Measurements from ENCODE around the gene HDAC8. TPM values are rescaled to one million over a fixed set of nuclear protein-coding genes. Genes with fewer than 3 reads are reported as not detected.

The HDAC8 gene
- total RNA-seq: 17.2 and 23.5 TPM in 2 replicates

GRCh38 chrX:72572248-72573157, at the start of gene HDAC8:
TSS of gene HDAC8 (minus strand) at chrX:72572843. CDS start at chrX:72572761, 82 bp downstream.

GRCh38 chrX:72305286-72306084, 267.2 kb downstream of the HDAC8 start, which contains the start of gene CITED1:
TSS of gene CITED1 (minus strand) at chrX:72305914. CDS start at chrX:72302869, 3,045 bp downstream.

Other genes starting within 250 kb of the HDAC8 start
- 5.3 and 6.5 TPM in 2 replicates for gene PHKA1, start 141.5 kb upstream of the HDAC8 start, total RNA-seq
- gene DMRTC1B, start 204.0 kb upstream of the HDAC8 start, total RNA-seq: not detected in 2 replicates
- gene FAM236B, start 209.8 kb upstream of the HDAC8 start, total RNA-seq: not detected in 2 replicates
- gene FAM236D, start 235.4 kb upstream of the HDAC8 start, total RNA-seq: not detected in 2 replicates